Neural crest cell (in vitro differentiated cells): ENCODE data around the gene SLC1A4. TPM values are rescaled to one million over a fixed set of nuclear protein-coding genes. Genes with fewer than 3 reads are reported as not detected.

Source experiments
- DNase-seq: peaks from one replicate; pipeline ENCODE4 v3.0.0; 2021; ENCODE audit warnings: low read depth, mixed read lengths, low spot score
- H3K27ac Mint-ChIP-seq: one replicate; pipeline ENCODE4 v1.8.0; 2021; ENCODE audit warnings: mild to moderate bottlenecking, mixed read lengths; ENCODE audit not compliant: unreplicated experiment
- H3K27me3 Mint-ChIP-seq: 2 replicates; pipeline ENCODE4 v1.8.0; 2021; ENCODE audit warnings: low read depth, mild to moderate bottlenecking, mixed read lengths
- H3K36me3 Mint-ChIP-seq: 2 replicates; pipeline ENCODE4 v1.8.0; 2021; ENCODE audit warnings: low read depth, mild to moderate bottlenecking, mixed read lengths
- H3K4me1 Mint-ChIP-seq: 2 replicates; pipeline ENCODE4 v1.8.0; 2021; ENCODE audit warnings: mixed read lengths
- H3K4me3 Mint-ChIP-seq: one replicate; pipeline ENCODE4 v1.8.0; 2021; ENCODE audit warnings: mild to moderate bottlenecking, mixed read lengths
- H3K9me3 Mint-ChIP-seq: 2 replicates; pipeline ENCODE4 v1.8.0; 2021; ENCODE audit warnings: mixed read lengths
- total RNA-seq: library from RNA; stranded (reverse); gene quantifications from 2 replicates; pipeline ENCODE4 v1.2.1, GENCODE V29; 2021
- TF ChIP-seq, protein P1 (sequence below): fragments of 200-600 bp; sonication (generic); conservative IDR thresholded peaks from 2 replicates; pipeline ENCODE4 v1.5.0; 2021; ENCODE audit warnings: antibody characterized with exemption, mild to moderate bottlenecking

SLC1A4 gene
- total RNA-seq, 1 donor from 2014 or later, result 26.8 TPM

DNA sequence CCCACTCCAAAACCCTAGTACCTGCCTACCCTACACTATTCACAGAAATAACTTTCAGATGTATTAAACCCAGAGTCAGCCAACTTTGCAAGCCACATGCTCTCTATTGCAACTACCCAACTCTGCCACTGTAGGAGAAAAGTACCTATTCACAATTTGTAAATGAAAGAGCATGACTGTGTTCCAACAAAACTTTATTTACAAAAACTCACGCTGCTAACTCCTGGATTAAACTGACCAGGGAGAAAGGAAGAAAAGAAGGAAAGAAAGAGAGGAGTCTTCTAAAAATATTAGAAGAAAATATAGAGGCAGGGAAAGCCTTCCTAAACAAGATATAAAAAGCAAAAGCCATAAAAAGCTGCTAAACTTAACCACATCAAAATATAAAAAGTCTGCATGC lies 24.6 kb downstream of the SLC1A4 start:
- no peak overlapping the region for H3K4me3 Mint-ChIP-seq
- peaks cover 10% of the 10 kb centered on the region for H3K36me3 Mint-ChIP-seq
- no peak for DNase-seq
- H3K9me3 Mint-ChIP-seq, result no peaks in the 10 kb centered on the region
- H3K27me3 Mint-ChIP-seq, result no peaks in the 10 kb centered on the region
- H3K4me1 Mint-ChIP-seq, result peaks cover 4% of the 10 kb centered on the region
- TF ChIP-seq, protein P1, sequence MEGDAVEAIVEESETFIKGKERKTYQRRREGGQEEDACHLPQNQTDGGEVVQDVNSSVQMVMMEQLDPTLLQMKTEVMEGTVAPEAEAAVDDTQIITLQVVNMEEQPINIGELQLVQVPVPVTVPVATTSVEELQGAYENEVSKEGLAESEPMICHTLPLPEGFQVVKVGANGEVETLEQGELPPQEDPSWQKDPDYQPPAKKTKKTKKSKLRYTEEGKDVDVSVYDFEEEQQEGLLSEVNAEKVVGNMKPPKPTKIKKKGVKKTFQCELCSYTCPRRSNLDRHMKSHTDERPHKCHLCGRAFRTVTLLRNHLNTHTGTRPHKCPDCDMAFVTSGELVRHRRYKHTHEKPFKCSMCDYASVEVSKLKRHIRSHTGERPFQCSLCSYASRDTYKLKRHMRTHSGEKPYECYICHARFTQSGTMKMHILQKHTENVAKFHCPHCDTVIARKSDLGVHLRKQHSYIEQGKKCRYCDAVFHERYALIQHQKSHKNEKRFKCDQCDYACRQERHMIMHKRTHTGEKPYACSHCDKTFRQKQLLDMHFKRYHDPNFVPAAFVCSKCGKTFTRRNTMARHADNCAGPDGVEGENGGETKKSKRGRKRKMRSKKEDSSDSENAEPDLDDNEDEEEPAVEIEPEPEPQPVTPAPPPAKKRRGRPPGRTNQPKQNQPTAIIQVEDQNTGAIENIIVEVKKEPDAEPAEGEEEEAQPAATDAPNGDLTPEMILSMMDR, result no peak
- H3K27ac Mint-ChIP-seq, result no peak overlapping the region

DNA sequence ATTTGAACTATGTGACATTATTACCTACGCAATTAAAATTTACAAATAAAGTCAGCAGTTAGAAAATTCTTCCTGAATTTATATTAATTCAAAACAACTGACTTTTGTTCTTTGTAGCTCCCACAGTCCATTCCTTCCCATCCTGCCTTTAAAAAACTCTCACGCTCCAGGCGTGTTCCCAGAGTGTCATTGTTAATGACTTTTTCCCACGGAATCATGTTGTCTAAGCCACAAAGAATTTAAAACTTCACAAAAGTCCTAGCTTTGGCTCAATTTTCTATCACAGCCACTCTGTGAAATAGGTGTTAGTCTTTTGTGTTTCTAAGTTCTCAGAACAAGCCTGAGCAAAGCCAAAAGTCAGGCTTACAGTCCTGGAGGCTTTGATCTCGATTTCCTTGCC lies 26.5 kb downstream of the SLC1A4 start:
- H3K36me3 Mint-ChIP-seq, result peaks cover 10% of the 10 kb centered on the region
- no peak overlapping the region for H3K27ac Mint-ChIP-seq
- H3K27me3 Mint-ChIP-seq, result no peaks in the 10 kb centered on the region
- no peak overlapping the region for H3K4me3 Mint-ChIP-seq
- TF ChIP-seq, protein P1, result no peak
- no peak for DNase-seq
- H3K9me3 Mint-ChIP-seq, result no peaks in the 10 kb centered on the region
- peaks cover 7% of the 10 kb centered on the region for H3K4me1 Mint-ChIP-seq

DNA sequence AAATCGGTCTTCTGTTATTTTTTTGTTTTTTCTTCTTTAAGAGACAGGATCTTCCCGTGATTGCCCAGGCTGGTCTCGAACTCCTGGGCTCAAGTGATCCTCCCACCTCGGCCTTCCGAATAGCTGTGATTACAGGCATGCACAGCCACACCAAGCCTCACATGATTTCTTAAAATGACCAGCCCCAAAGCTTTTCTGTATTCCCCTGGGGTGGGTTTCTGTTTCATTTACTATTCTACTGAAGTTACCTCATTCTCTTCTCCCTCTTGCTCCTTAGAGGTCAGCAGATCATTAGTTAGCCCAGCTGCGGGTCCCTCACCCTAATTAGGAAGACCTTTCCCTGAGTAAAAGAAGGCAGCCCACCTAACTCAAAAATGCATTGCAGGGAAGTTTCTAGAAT lies 27.6 kb downstream of the SLC1A4 start:
- no peak for DNase-seq
- Mint-ChIP-seq H3K36me3 (peaks cover 10% of the 10 kb centered on the region), H3K4me1 (peaks cover 7% of the 10 kb centered on the region), H3K27me3 (no peaks in the 10 kb centered on the region), H3K4me3 (no peak overlapping the region), H3K27ac (no peak overlapping the region), H3K9me3 (no peaks in the 10 kb centered on the region)
- TF ChIP-seq, protein P1, result no peak

DNA sequence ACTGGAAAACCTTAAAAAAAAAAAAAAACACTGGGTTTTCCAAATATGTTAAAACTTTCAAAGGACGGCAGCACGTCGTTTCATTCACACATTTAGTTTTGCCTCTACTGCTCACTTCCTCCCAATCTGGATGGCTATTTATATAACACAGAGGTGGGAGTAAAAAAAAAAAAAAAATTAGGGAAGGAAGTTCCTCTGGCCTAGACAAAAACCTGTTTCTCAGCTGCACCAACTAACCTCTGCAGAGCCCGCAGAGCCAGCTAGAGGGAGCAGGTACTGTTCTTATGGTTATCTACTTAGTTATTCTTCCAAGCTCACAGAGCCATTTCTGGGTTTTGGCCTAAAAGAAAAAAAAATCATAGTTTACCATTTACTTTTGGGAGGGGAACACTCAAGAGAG lies 28.1 kb downstream of the SLC1A4 start:
- H3K27ac Mint-ChIP-seq, result no peak overlapping the region
- peaks cover 10% of the 10 kb centered on the region for H3K36me3 Mint-ChIP-seq
- H3K4me3 Mint-ChIP-seq, result no peak overlapping the region
- no peaks in the 10 kb centered on the region for H3K27me3 Mint-ChIP-seq
- H3K9me3 Mint-ChIP-seq, result no peaks in the 10 kb centered on the region
- H3K4me1 Mint-ChIP-seq, result peaks cover 7% of the 10 kb centered on the region
- TF ChIP-seq, protein P1, result peak; percentile 52
- no peak for DNase-seq

DNA sequence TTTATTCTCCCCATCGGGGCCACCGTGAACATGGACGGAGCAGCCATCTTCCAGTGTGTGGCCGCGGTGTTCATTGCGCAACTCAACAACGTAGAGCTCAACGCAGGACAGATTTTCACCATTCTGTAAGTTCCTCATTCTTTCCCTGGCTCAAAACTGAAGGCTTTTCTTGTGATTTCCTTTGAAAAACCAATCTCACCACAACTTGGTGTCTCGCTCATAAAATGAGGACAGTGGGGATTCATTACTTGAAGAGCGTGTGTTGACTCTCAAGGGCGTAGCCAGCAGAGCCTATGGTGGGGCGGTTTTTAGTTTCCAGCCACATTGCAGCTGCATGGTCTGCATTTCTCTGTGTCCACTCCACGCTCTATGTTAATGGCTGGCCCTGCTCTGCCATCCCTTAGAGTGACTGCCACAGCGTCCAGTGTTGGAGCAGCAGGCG lies 29.0 kb downstream of the SLC1A4 start:
- no peaks in the 10 kb centered on the region for H3K27me3 Mint-ChIP-seq
- H3K36me3 Mint-ChIP-seq, result peaks cover 7% of the 10 kb centered on the region
- DNase-seq, result no peak
- no peak overlapping the region for H3K4me3 Mint-ChIP-seq
- H3K27ac Mint-ChIP-seq, result no peak overlapping the region
- TF ChIP-seq, protein P1, result no peak
- no peaks in the 10 kb centered on the region for H3K9me3 Mint-ChIP-seq
- peaks cover 7% of the 10 kb centered on the region for H3K4me1 Mint-ChIP-seq

DNA sequence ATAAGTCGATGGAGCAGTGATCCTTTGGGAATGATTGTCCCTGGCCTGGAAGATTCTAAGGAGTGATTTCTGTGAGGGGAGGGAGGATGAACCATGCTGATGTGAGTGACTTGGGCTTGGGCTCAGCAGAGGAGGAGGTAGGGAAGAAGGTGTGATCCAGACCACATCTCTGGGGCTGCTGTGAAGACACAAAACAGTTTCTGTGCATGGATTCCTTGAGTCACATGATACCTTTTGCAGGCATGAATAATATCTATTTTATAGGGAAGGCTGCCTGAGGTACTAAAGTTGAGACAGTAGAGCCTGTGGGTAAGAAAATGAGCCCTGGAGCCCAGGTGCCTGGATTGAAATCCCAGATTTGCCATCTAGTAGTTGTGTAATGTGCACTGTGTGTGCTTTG lies 29.8 kb downstream of the SLC1A4 start:
- no peaks in the 10 kb centered on the region for H3K9me3 Mint-ChIP-seq
- no peak overlapping the region for H3K4me3 Mint-ChIP-seq
- TF ChIP-seq, protein P1, result no peak
- H3K27ac Mint-ChIP-seq, result no peak overlapping the region
- peaks cover 7% of the 10 kb centered on the region for H3K4me1 Mint-ChIP-seq
- DNase-seq, result no peak
- peaks cover 7% of the 10 kb centered on the region for H3K36me3 Mint-ChIP-seq
- no peaks in the 10 kb centered on the region for H3K27me3 Mint-ChIP-seq
